Prostate gland (tissue), 2 donors: Measurements from ENCODE around the gene SPTBN1. TPM values are rescaled to one million over a fixed set of nuclear protein-coding genes. Genes with fewer than 3 reads are reported as not detected.

Experiments
- DNase-seq: peaks from one replicate; pipeline ENCODE4 v3.0.0-alpha.2; 2019; ENCODE audit warnings: low spot score
- H3K27ac ChIP-seq, 2 donors: fragments of 200-600 bp; sonication (generic); 2 replicates each; pipeline ENCODE4 v1.5.1; 2017 to 2019
- H3K27me3 ChIP-seq: fragments of 200-600 bp; sonication (generic); replicated peaks from 2 replicates; pipeline ENCODE4 v1.5.1; 2019; ENCODE audit not compliant: insufficient read depth
- H3K36me3 ChIP-seq, 2 donors: fragments of 200-600 bp; sonication (generic); 1 replicate in 1 of 2; 2 replicates in 1 of 2; pipeline versions ENCODE4 v1.5.1 to v1.8.1; 2017 to 2019
- H3K4me1 ChIP-seq: fragments of 200-600 bp; sonication (generic); replicated peaks from 2 replicates; pipeline ENCODE4 v1.5.1; 2019
- H3K4me3 ChIP-seq, 2 donors: fragments of 200-600 bp; sonication (generic); 2 replicates each; pipeline ENCODE4 v1.5.1; 2017 to 2019
- H3K9me3 ChIP-seq: fragments of 200-600 bp; sonication (generic); 2 replicates; pipeline ENCODE4 v1.5.1; 2017
- CTCF ChIP-seq, 4 experiments: fragments of 200-600 bp in 2 of 4; fragments of 450-650 bp in 2 of 4; sonication (generic) in 2 of 4; IDR thresholded peaks; 1 replicate in 3 of 4; 2 replicates in 1 of 4; pipeline ENCODE4 v1.5.1; 2016 to 2019; ENCODE audit warnings: antibody characterized with exemption in 4 of 4, mild to moderate bottlenecking in 2 of 4, moderate library complexity in 2 of 4
- POLR2A ChIP-seq: fragments of 450-650 bp; IDR thresholded peaks from one replicate; pipeline ENCODE4 v1.6.1; 2016; ENCODE audit warnings: antibody characterized with exemption, mild to moderate bottlenecking
- POLR2AphosphoS5 ChIP-seq: sonication (generic); formaldehyde crosslinking; IDR thresholded peaks from one replicate; pipeline ENCODE4 v1.6.1; 2017; ENCODE audit warnings: antibody characterized with exemption
- WGBS: methylation state at CpG from one replicate; pipeline ENCODE4 v1.1.5; 2018; 5-methylcytosine and 5-hydroxymethylcytosine counted together
- intact Hi-C: fragments of 100-400 bp; cut with DNase I; formaldehyde crosslinking; loops from one replicate; pipeline ENCODE4 v1.14.2; 2022
- total RNA-seq, 2 donors: library from RNA; depleted of rRNA; stranded (reverse); fragments of >200 nt; gene quantifications; one replicate each; pipeline ENCODE4 v1.1.0, GENCODE V29; 2016

The SPTBN1 gene
- total RNA-seq, 2 donors from 2014 or later: 146 to 348 TPM

GRCh38 chr2:54594048-54594447 is 137.9 kb downstream of the SPTBN1 start:
- TF ChIP-seq POLR2A (no peak), POLR2AphosphoS5 (no peak), CTCF (IDR thresholded peaks at IDR 0.05) (no peak)
- WGBS: 93% methylated on average over 4 of the region's 4 CpGs
- Histone ChIP-seq H3K36me3 (no peaks in the 10 kb centered on the region), H3K4me3 (no peak overlapping the region), H3K4me1 (peaks cover 2% of the 10 kb centered on the region), H3K27ac (no peak overlapping the region), H3K9me3 (no peaks in the 10 kb centered on the region), H3K27me3 (no peaks in the 10 kb centered on the region)
- DNase-seq: no peak
- intact Hi-C loops: no loop called here

- Histone ChIP-seq H3K4me1 (peaks cover 6% of the 10 kb centered on the region), H3K27me3 (no peaks in the 10 kb centered on the region), H3K9me3 (no peaks in the 10 kb centered on the region), H3K36me3 (no peaks in the 10 kb centered on the region), H3K27ac (no peak overlapping the region), H3K4me3 (no peak overlapping the region)
- 95% methylated on average over 13 of the region's 13 CpGs for WGBS
- no peak for DNase-seq
- intact Hi-C loops: no loop called here
- TF ChIP-seq CTCF (IDR thresholded peaks at IDR 0.05): no peak
Observed at GRCh38 chr2:54595161-54595803, 139.2 kb downstream of the SPTBN1 start.

GRCh38 chr2:54595999-54596902 is 140.1 kb downstream of the SPTBN1 start:
- TF ChIP-seq POLR2A (no peak), POLR2AphosphoS5 (no peak), CTCF (IDR thresholded peaks at IDR 0.05) (no peak)
- DNase-seq: no peak
- Histone ChIP-seq H3K4me1 (peaks cover 7% of the 10 kb centered on the region), H3K9me3 (no peaks in the 10 kb centered on the region), H3K4me3 (no peak overlapping the region), H3K27me3 (no peaks in the 10 kb centered on the region), H3K36me3 (no peaks in the 10 kb centered on the region), H3K27ac (no peak overlapping the region)
- intact Hi-C loops: no loop called here
- WGBS: 69% methylated on average over 15 of the region's 15 CpGs

GRCh38 chr2:54597153-54597848 is 141.2 kb downstream of the SPTBN1 start:
- no peak for DNase-seq
- WGBS: 26% methylated on average over 5 of the region's 5 CpGs
- H3K4me1 ChIP-seq: peaks cover 7% of the 10 kb centered on the region

More at GRCh38 chr2:54597153-54597848, 141.2 kb downstream of the SPTBN1 start:
- intact Hi-C loops: no loop called here
- no peaks in the 10 kb centered on the region for H3K36me3 ChIP-seq
- H3K27ac ChIP-seq: no peak overlapping the region
- TF ChIP-seq POLR2AphosphoS5: no peak
- no peak for TF ChIP-seq CTCF (IDR thresholded peaks at IDR 0.05)
- no peak for TF ChIP-seq POLR2A
- no peak overlapping the region for H3K4me3 ChIP-seq
- H3K27me3 ChIP-seq: no peaks in the 10 kb centered on the region
- no peaks in the 10 kb centered on the region for H3K9me3 ChIP-seq
